GM12801 (cell line): ENCODE results near the gene CLEC7A.

Experiments
- TF ChIP-seq, protein P1 (sequence below): IDR thresholded peaks from one replicate; pipeline ENCODE4 v1.5.1; 2011; ENCODE audit warnings: control low read depth; ENCODE audit not compliant: insufficient read length; ENCODE audit errors: extremely low read depth

Gene CLEC7A

DNA sequence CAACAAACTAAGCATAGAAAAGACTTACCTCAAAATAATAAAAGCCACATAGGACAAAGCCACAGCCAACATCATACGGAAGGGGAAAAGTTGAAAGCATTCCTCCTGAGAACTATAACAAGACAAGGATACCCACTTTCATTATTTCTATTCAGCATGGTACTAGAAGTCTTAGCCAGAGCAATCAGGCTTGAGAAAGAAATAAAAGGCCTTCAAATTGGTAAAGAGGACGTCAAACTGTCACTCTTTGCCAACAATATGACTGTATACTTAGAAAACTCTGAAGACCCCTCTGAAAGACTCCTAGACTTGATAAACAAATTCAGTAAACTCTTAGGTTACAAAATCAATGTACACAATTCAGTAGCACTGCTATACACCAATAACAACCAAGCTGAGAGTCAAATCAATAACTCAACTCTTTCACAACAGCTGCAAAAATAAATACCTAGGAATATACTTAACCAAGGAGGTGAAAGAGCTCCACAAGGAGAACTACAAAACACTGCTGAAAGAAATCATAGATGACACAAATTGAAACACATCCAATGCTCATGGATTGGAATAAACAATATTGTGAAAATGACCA, 19.6 kb downstream of the CLEC7A start:
- TF ChIP-seq, protein P1, sequence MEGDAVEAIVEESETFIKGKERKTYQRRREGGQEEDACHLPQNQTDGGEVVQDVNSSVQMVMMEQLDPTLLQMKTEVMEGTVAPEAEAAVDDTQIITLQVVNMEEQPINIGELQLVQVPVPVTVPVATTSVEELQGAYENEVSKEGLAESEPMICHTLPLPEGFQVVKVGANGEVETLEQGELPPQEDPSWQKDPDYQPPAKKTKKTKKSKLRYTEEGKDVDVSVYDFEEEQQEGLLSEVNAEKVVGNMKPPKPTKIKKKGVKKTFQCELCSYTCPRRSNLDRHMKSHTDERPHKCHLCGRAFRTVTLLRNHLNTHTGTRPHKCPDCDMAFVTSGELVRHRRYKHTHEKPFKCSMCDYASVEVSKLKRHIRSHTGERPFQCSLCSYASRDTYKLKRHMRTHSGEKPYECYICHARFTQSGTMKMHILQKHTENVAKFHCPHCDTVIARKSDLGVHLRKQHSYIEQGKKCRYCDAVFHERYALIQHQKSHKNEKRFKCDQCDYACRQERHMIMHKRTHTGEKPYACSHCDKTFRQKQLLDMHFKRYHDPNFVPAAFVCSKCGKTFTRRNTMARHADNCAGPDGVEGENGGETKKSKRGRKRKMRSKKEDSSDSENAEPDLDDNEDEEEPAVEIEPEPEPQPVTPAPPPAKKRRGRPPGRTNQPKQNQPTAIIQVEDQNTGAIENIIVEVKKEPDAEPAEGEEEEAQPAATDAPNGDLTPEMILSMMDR, result no peak

- TF ChIP-seq, protein P1, result no peak
These were observed 27.7 kb downstream of the CLEC7A start for GRCh38 chr12:10102322-10102721.

DNA sequence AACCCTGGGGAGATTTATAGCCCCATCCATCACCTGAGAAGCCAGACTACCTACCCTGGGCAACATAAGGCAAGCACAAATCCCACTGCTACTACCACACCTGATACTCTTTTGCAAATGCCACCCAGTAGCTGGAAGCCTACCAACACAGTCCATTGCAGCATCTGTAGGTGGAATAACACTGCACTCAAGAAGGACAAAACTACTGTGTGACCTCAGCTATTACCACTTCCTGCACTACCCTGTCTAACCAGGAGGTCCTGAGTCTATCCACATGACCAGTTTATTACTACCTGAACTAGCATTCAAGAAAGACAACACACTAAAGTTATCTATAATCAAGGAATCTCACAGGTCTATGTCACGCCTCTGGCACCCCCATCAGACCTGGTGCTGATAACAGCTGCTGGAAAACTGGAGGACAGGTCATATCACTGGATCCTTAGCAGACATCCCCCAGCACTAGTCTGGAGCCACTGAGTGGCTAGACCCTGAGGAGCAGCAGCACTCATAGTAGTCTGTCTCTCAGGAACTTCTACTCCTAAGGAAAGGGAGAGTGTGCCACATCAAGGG, 28.3 kb downstream of the CLEC7A start:
- TF ChIP-seq, protein P1, result no peak

- TF ChIP-seq, protein P1, result no peak
These were observed 28.9 kb downstream of the CLEC7A start for GRCh38 chr12:10101042-10101579.

DNA sequence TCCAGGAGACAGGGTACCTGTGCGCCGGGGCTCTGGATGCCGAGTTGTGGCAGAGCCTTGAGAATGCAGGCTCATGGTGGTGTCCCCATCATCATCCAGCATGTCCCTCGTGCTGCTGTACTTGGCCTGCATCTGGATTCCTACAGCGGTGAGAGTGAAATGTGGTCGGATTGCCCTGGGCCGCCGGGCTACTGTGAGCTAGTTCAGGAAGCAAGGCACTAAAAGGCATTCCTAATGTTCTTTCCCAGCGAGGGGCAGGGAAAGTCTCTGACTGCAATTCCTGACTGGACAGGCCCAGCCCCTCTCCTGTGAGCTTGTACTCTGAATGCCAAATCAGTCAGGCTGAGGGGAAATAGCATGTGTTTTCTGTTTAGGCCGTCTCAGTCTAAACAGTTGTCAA, 31.2 kb downstream of the CLEC7A start, which contains the start of gene CLEC1A:
Gene CLEC1A (minus strand): TSS at position 195 of the 400 bp plus-strand sequence. CDS start 63 bp downstream, at position 132.
- TF ChIP-seq, protein P1, result no peak

DNA sequence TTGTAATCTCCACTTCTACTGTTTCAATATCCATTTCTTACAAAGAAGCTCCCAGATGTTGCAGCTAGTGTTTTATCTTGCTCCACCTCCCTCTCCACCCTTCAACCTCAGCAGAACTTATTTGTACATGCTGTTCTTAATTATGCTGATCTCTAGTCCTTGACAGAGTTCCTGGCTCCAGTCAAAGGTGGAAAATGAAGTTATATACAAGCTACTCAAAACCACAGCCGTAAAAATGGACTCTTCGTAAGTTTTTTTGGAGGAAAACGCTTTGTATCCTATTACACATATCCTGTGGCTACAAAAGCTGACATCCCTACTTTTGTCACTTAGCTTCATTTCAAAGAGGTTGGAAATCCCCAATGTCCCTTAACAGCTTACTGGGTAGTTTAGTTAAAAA, 32.5 kb downstream of the CLEC7A start:
- TF ChIP-seq, protein P1, result no peak

- TF ChIP-seq, protein P1, result no peak
These were observed 34.0 kb downstream of the CLEC7A start for GRCh38 chr12:10095971-10096370.
